Right lobe of liver (tissue), 4 donors: Measurements from ENCODE around the gene CDK2.

Source experiments
- CTCF ChIP-seq, 4 donors: fragments of 200-600 bp in 3 of 4; fragments of 450-650 bp in 1 of 4; IDR thresholded peaks; one replicate each; pipeline versions ENCODE4 v1.5.1 to v1.8.0; 2016 to 2022; ENCODE audit warnings: antibody characterized with exemption in 4 of 4, mild to moderate bottlenecking in 2 of 4
- POLR2A ChIP-seq: fragments of 450-650 bp; IDR thresholded peaks from one replicate; pipeline ENCODE4 v1.6.1; 2017; ENCODE audit warnings: antibody characterized with exemption, mild to moderate bottlenecking
- donor health status: DM: no; HTN: no; CAD: no.
- donor health status: DM: no; HTN: no; CAD: no.
- donor health status: DM: no; HTN: yes; CAD: no.

GRCh38 chr12:55972042-55972441 lies 5.4 kb downstream of the CDK2 start:
- TF ChIP-seq CTCF (IDR thresholded peaks at IDR 0.05) (no peak), POLR2A (no peak)
